ENCODE data around the gene SPATA6L.

SPATA6L gene

GRCh38 chr9:4548811-4549725 is 117.2 kb downstream of the SPATA6L start:
- H3K27me3 Mint-ChIP-seq = no peaks in the 10 kb centered on the region
- H3K4me1 Mint-ChIP-seq (ENCODE audit: low read depth) = peaks cover 21% of the 10 kb centered on the region
- H3K4me3 Mint-ChIP-seq = no peak overlapping the region
- no peaks in the 10 kb centered on the region for H3K36me3 Mint-ChIP-seq (ENCODE audit: low read depth)
- H3K9me3 Mint-ChIP-seq = no peaks in the 10 kb centered on the region
- H3K27ac Mint-ChIP-seq = no peak overlapping the region
